ENCODE data around the gene PDX1. TPM values are rescaled to one million over a fixed set of nuclear protein-coding genes. Genes with fewer than 3 reads are reported as not detected.

The PDX1 gene
- total RNA-seq: not detected in 3 replicates

DNA sequence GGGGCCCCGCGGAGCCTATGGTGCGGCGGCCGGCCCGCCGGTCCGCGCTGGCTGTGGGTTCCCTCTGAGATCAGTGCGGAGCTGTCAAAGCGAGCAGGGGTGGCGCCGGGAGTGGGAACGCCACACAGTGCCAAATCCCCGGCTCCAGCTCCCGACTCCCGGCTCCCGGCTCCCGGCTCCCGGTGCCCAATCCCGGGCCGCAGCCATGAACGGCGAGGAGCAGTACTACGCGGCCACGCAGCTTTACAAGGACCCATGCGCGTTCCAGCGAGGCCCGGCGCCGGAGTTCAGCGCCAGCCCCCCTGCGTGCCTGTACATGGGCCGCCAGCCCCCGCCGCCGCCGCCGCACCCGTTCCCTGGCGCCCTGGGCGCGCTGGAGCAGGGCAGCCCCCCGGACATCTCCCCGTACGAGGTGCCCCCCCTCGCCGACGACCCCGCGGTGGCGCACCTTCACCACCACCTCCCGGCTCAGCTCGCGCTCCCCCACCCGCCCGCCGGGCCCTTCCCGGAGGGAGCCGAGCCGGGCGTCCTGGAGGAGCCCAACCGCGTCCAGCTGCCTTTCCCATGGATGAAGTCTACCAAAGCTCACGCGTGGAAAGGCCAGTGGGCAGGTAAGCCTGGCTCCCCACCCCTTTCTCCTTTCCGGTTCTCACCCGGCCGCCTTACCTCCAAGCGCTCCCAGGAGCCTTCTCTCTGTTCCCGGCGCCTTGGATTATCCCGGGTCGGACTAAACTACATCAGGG is at the start of gene PDX1:
Gene PDX1, plus strand, starts transcription at position 67 of the 743 bp plus-strand sequence. Its CDS starts 139 bp downstream, at position 206.
- no peak within 1 kb of the TSS for H3K27ac Mint-ChIP-seq
- H3K9me3 Mint-ChIP-seq: no peaks in the 10 kb centered on the region
- H3K4me1 Mint-ChIP-seq: peaks cover 13% of the 10 kb centered on the region
- TF ChIP-seq, protein P1, sequence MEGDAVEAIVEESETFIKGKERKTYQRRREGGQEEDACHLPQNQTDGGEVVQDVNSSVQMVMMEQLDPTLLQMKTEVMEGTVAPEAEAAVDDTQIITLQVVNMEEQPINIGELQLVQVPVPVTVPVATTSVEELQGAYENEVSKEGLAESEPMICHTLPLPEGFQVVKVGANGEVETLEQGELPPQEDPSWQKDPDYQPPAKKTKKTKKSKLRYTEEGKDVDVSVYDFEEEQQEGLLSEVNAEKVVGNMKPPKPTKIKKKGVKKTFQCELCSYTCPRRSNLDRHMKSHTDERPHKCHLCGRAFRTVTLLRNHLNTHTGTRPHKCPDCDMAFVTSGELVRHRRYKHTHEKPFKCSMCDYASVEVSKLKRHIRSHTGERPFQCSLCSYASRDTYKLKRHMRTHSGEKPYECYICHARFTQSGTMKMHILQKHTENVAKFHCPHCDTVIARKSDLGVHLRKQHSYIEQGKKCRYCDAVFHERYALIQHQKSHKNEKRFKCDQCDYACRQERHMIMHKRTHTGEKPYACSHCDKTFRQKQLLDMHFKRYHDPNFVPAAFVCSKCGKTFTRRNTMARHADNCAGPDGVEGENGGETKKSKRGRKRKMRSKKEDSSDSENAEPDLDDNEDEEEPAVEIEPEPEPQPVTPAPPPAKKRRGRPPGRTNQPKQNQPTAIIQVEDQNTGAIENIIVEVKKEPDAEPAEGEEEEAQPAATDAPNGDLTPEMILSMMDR (IDR thresholded peaks at IDR 0.05; ENCODE audit: unreplicated experiment): no peak
- peak within 1 kb of the TSS; percentile 59 for H3K4me3 Mint-ChIP-seq
- no peaks in the 10 kb centered on the region for H3K36me3 Mint-ChIP-seq
- peak in 1 of 2 experiments; percentile 68 for DNase-seq (ENCODE audit: low spot score in 2 of 2, unreplicated experiment in 2 of 2)
- peaks cover 95% of the 10 kb centered on the region for H3K27me3 Mint-ChIP-seq (ENCODE audit: low read depth)

DNA sequence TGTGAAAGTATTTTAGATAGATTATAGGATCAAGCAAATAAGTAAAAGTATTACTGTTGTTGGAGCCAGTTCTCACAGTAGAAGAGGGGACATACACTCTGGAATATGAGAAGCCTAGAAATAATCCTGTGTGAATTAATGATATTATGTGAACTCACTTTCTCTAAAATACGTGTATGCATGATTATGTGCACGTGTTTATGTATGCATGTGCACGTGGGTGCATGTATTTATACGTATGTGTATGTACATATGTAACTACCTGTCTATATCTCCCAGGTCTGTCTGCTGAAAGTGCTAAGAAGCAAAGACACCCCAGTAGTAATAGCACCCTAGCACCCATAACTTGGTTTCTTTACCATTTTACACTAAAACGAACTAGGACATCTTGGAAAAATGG is 41.5 kb upstream of the PDX1 start:
- TF ChIP-seq, protein P1 (IDR thresholded peaks at IDR 0.05; ENCODE audit: unreplicated experiment): no peak
- Mint-ChIP-seq H3K27ac (no peak overlapping the region), H3K4me3 (no peak overlapping the region), H3K4me1 (no peaks in the 10 kb centered on the region), H3K9me3 (peaks cover 6% of the 10 kb centered on the region), H3K27me3 (ENCODE audit: low read depth) (peaks cover 78% of the 10 kb centered on the region), H3K36me3 (no peaks in the 10 kb centered on the region)
- DNase-seq (ENCODE audit: low spot score in 2 of 2, unreplicated experiment in 2 of 2): no peak

DNA sequence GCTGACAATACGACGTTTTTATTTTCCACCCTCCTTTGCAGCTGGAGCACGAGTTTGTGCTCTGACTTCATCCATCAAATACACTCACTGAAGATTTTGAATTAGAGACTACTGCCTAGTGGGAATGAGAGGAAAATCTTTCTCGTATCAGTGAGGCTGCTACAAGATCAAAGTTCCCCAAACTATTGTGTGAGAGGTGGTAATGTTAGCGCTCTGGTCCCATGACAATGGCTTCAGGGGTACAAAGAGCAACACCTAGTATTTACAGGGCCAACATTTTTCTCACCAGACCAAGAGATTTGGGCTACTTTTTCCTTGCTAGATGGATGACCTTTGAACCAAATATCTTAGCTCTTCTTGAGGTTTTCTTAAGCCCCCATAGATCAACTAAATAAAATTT is 30.3 kb upstream of the PDX1 start:
- peaks cover 22% of the 10 kb centered on the region for H3K9me3 Mint-ChIP-seq
- TF ChIP-seq, protein P1 (IDR thresholded peaks at IDR 0.05; ENCODE audit: unreplicated experiment): no peak
- DNase-seq (ENCODE audit: low spot score in 2 of 2, unreplicated experiment in 2 of 2): no peak
- H3K4me1 Mint-ChIP-seq: no peaks in the 10 kb centered on the region
- no peak overlapping the region for H3K27ac Mint-ChIP-seq
- H3K36me3 Mint-ChIP-seq: no peaks in the 10 kb centered on the region
- H3K27me3 Mint-ChIP-seq (ENCODE audit: low read depth): peaks cover 88% of the 10 kb centered on the region
- H3K4me3 Mint-ChIP-seq: no peak overlapping the region

DNA sequence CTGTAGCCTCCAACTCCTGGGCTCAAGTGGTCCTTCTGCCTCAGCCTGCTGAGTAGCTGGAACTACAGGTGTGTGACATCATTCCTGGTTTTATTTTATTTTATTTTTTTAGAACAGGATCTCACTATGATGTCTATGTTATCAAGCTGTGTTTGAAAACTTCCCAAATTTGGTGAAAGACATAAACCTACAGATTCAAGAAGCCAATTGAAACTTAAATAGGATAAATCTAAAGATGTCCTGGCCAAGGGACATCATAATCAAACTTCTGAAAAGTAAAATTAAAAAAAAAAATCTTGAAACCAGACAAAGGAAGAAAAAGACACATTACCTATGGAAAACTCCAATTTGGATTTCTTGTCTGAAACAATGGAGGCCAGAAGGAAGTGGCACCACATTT is 23.1 kb upstream of the PDX1 start:
- Mint-ChIP-seq H3K36me3 (no peaks in the 10 kb centered on the region), H3K27ac (no peak overlapping the region), H3K4me1 (no peaks in the 10 kb centered on the region), H3K27me3 (ENCODE audit: low read depth) (peaks cover 91% of the 10 kb centered on the region), H3K9me3 (peaks cover 32% of the 10 kb centered on the region), H3K4me3 (no peak overlapping the region)
- DNase-seq (ENCODE audit: low spot score in 2 of 2, unreplicated experiment in 2 of 2): no peak
- TF ChIP-seq, protein P1 (IDR thresholded peaks at IDR 0.05; ENCODE audit: unreplicated experiment): no peak

DNA sequence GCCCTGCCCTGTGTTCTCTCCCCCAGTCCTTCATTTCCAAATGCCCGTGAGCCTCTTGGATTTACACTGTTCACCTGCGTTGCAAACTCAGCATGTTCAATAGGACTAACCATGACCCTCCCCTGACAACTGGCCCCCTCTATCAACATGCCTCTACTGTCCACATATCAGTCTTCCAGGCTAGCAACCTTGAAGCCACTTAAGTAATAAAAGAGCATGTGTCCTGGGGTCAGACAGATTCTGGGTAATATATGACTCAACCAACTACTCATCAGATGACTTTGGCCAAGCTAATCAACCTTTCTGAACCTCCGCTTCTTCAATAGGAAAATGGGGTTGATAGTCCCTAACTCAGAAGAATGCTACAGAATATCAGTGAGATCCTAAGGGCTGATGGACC is 15.1 kb upstream of the PDX1 start:
- no peaks in the 10 kb centered on the region for H3K4me1 Mint-ChIP-seq
- no peaks in the 10 kb centered on the region for H3K36me3 Mint-ChIP-seq
- DNase-seq (ENCODE audit: low spot score in 2 of 2, unreplicated experiment in 2 of 2): no peak
- H3K4me3 Mint-ChIP-seq: no peak overlapping the region
- no peak overlapping the region for H3K27ac Mint-ChIP-seq
- peaks cover 95% of the 10 kb centered on the region for H3K27me3 Mint-ChIP-seq (ENCODE audit: low read depth)
- no peaks in the 10 kb centered on the region for H3K9me3 Mint-ChIP-seq
- TF ChIP-seq, protein P1 (IDR thresholded peaks at IDR 0.05; ENCODE audit: unreplicated experiment): no peak
